ENCODE results near the gene PLA2G7.

- TF ChIP-seq CTCF (IDR thresholded peaks at IDR 0.05) (no peak), IRF2 (CRISPR knock-in tag; IDR thresholded peaks at IDR 0.05; ENCODE audit: borderline replicate concordance, low read depth) (no peak), TEAD4 (CRISPR knock-in tag; IDR thresholded peaks at IDR 0.05) (no peak), NFYB (CRISPR knock-in tag; conservative IDR thresholded peaks at IDR 0.05; ENCODE audit: low read depth) (no peak), E2F1 (CRISPR knock-in tag; IDR thresholded peaks at IDR 0.05) (no peak), AFF4 (CRISPR knock-in tag; IDR thresholded peaks at IDR 0.05; ENCODE audit: borderline replicate concordance) (no peak)
Measured at GRCh38 chr6:46720401-46720800, 14.8 kb downstream of the PLA2G7 start.

Data from WTC11 (cell line).